ENCODE measurements around the gene SLC6A12.

SLC6A12 gene

DNA sequence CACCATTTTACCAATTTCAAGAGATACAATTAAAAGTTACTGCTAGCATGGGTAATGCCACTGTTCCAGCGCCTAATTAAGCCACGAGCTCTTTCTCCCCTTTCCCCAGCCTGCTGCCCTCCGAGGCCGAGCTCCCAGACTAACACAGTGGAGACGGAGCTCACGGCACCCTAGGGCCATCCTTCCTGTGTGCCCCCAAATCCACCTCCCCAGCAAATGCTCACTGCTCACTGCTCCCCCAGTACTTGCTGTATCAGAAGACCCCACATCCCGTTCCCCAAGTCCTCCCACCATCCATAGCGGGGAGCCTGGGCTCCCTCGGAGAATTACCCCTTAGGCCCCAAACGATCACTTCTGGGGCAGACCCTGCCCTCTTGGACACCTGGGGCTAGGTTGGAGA lies 42.7 kb downstream of the SLC6A12 start:
- Histone ChIP-seq H3K23ac (ENCODE audit: low read depth, low read length, poor library complexity) (peak overlapping the region; percentile 49), H3K14ac (ENCODE audit: low read length) (no peak overlapping the region), H3K4ac (ENCODE audit: low read length) (no peak overlapping the region), H3K9ac (ENCODE audit: low read depth, low read length, poor library complexity) (peak overlapping the region; percentile 65), H3K4me1 (ENCODE audit: control insufficient read depth in 2 of 2, insufficient read depth in 1 of 2, low read depth in 1 of 2, low read length in 2 of 2) (peaks cover 5 to 33% of the 10 kb centered on the region in 2 donors), H3K9me3 (replicated peaks in 1 of 2; ENCODE audit: control insufficient read depth in 2 of 2, insufficient read depth in 1 of 2, low read depth in 1 of 2, low read length in 2 of 2) (no peaks in the 10 kb centered on the region), H3K79me1 (ENCODE audit: low read depth, low read length) (no peaks in the 10 kb centered on the region), H2BK12ac (ENCODE audit: low read length) (no peak overlapping the region), H3K4me2 (ENCODE audit: insufficient read depth, low read length, poor library complexity, severe bottlenecking) (no peak overlapping the region), H2AK5ac (ENCODE audit: low read depth, low read length) (peak overlapping the region; percentile 73), H4K91ac (ENCODE audit: low read depth, low read length, poor library complexity) (no peak overlapping the region), H3K18ac (ENCODE audit: low read length) (no peak overlapping the region), H2BK5ac (ENCODE audit: low read length) (peak overlapping the region; percentile 29), H2AFZ (ENCODE audit: low read length) (no peak overlapping the region), H3K36me3 (replicated peaks in 1 of 2; ENCODE audit: control insufficient read depth in 2 of 2, insufficient read depth in 2 of 2, low read length in 2 of 2) (no peaks in the 10 kb centered on the region), H2BK15ac (ENCODE audit: low read length) (peak overlapping the region; percentile 56), H3K4me3 (ENCODE audit: low read length in 2 of 2) (no peak overlapping the region), H4K8ac (ENCODE audit: low read depth, low read length) (no peak overlapping the region), H3K27ac (replicated peaks; ENCODE audit: low read length) (no peak overlapping the region), H3K27me3 (ENCODE audit: control insufficient read depth in 3 of 3, insufficient read depth in 3 of 3, low read depth in 1 of 3, low read length in 3 of 3) (peaks cover 0 to 49% (median 0%) of the 10 kb centered on the region in 3 experiments), H2BK120ac (ENCODE audit: low read depth, low read length) (no peak overlapping the region)
- no peak for DNase-seq (ENCODE audit: low spot score)
- no CpG with 5 or more reads among the region's 10 CpGs for WGBS, 2 donors (ENCODE audit: extremely low coverage in 2 of 2, insufficient read length in 2 of 2, insufficient replicate concordance in 1 of 2)

DNA sequence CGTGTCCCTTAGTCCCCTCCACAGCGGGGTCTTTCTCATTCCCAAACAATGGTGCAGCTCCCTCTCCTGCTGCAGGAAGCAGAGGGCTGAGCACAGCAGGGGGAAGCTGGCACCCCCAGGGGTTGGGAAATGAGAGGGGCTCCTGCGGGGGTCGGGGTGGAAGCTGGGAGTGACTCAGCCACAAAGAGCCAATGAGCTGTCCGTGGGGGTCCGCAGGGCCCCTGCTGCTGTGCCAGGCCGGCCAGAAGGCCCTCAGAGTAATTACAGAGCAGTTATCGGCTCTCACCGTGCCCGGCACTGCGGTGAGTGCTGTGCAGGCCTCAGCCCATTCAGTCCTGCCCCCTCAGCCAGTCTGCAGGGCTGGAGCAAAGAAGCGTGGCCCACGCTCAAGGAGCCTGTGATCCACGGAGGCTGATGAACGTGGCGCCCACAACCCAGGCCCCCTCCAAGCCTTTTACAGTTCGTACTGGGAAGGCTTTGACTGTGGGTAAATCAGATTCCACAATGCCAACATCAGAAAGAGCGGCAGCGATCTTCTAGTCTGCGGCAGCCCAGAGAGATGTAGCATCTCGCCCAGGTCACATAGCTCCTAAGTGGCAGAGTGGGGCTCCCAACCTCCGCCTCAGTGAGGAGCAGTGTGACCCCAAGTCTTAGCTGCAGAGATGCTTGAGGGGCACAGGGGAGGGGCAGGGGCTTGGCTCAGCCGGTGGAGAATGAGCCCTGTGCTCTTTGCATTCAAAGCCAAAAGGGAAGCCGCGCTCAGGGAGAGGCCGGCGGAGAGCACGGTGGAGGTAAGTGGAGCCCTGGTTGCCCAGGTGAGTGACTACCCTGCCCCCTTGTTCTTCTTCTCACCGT lies 43.4 kb downstream of the SLC6A12 start:
- Histone ChIP-seq H3K23ac (ENCODE audit: low read depth, low read length, poor library complexity) (peak overlapping the region; percentile 49), H3K9ac (ENCODE audit: low read depth, low read length, poor library complexity) (peak overlapping the region; percentile 61), H3K18ac (ENCODE audit: low read length) (peak overlapping the region; percentile 90), H2BK120ac (ENCODE audit: low read depth, low read length) (no peak overlapping the region), H3K27me3 (ENCODE audit: control insufficient read depth in 3 of 3, insufficient read depth in 3 of 3, low read depth in 1 of 3, low read length in 3 of 3) (peaks cover 0 to 47% (median 0%) of the 10 kb centered on the region in 3 experiments), H2AK5ac (ENCODE audit: low read depth, low read length) (peak overlapping the region; percentile 79), H4K91ac (ENCODE audit: low read depth, low read length, poor library complexity) (no peak overlapping the region), H4K8ac (ENCODE audit: low read depth, low read length) (peak overlapping the region; percentile 66), H3K9me3 (replicated peaks in 1 of 2; ENCODE audit: control insufficient read depth in 2 of 2, insufficient read depth in 1 of 2, low read depth in 1 of 2, low read length in 2 of 2) (no peaks in the 10 kb centered on the region), H2AFZ (ENCODE audit: low read length) (peak overlapping the region; percentile 17), H3K36me3 (replicated peaks in 1 of 2; ENCODE audit: control insufficient read depth in 2 of 2, insufficient read depth in 2 of 2, low read length in 2 of 2) (no peaks in the 10 kb centered on the region), H3K4me2 (ENCODE audit: insufficient read depth, low read length, poor library complexity, severe bottlenecking) (no peak overlapping the region), H3K4ac (ENCODE audit: low read length) (no peak overlapping the region), H2BK15ac (ENCODE audit: low read length) (peak overlapping the region; percentile 92), H3K27ac (replicated peaks; ENCODE audit: low read length) (no peak overlapping the region), H3K4me3 (ENCODE audit: low read length in 2 of 2) (no peak overlapping the region), H3K14ac (ENCODE audit: low read length) (no peak overlapping the region), H3K4me1 (ENCODE audit: control insufficient read depth in 2 of 2, insufficient read depth in 1 of 2, low read depth in 1 of 2, low read length in 2 of 2) (peaks cover 5 to 33% of the 10 kb centered on the region in 2 donors), H2BK12ac (ENCODE audit: low read length) (peak overlapping the region; percentile 42), H2BK5ac (ENCODE audit: low read length) (peak overlapping the region; percentile 29), H3K79me1 (ENCODE audit: low read depth, low read length) (no peaks in the 10 kb centered on the region)
- no CpG with 5 or more reads among the region's 29 CpGs for WGBS, 2 donors (ENCODE audit: extremely low coverage in 2 of 2, insufficient read length in 2 of 2, insufficient replicate concordance in 1 of 2)
- no peak for DNase-seq (ENCODE audit: low spot score)

DNA sequence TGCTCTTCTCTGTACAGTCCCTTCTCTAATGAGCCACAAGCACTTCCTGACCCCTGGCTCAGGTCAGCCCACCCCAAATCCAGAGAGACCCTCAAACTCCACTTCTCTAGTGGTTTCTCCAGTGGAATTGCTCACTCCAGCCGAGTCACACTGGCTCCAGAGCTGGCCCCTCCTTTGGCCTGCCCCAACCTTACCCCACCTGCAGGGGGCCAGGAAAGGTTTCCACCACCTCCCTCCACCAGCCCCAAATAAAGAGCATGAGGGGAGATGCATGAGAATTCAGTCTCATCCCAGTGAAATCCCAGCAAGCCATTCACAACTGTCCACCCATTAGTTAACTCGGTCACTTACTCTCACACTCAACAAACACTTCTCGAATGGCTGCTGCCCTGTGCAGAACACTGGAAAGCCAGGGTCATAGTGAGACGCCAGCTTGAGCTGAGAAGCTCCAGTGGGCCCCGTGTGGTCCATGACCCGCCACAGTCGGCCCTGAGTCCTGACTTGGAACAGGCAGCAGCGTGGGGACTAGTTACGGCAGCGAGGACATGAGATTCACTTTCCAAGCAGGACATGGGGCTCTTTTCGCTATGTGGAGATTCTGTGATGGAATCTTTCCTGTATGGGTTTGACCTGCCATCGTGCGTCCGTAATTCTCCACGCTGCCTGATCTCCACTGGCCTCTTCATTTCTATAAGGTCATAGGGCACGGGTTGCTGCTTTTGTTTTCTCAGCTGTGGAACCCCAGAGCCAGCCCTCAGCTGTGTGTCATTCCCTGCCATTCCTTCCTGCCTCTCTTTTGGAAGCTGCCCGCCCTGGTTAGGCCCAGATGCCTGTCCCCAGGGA lies 44.2 kb downstream of the SLC6A12 start:
- H2BK15ac ChIP-seq (ENCODE audit: low read length) = peak overlapping the region; percentile 92
- H3K4me1 ChIP-seq (ENCODE audit: control insufficient read depth in 2 of 2, insufficient read depth in 1 of 2, low read depth in 1 of 2, low read length in 2 of 2) = peaks cover 5 to 32% of the 10 kb centered on the region in 2 donors
- no peak overlapping the region for H4K91ac ChIP-seq (ENCODE audit: low read depth, low read length, poor library complexity)
- no peak overlapping the region for H2BK5ac ChIP-seq (ENCODE audit: low read length)
- no peak overlapping the region for H3K27ac ChIP-seq (replicated peaks; ENCODE audit: low read length)
- H3K79me1 ChIP-seq (ENCODE audit: low read depth, low read length) = no peaks in the 10 kb centered on the region
- no peak overlapping the region for H3K4me2 ChIP-seq (ENCODE audit: insufficient read depth, low read length, poor library complexity, severe bottlenecking)
- WGBS, 2 donors (ENCODE audit: extremely low coverage in 2 of 2, insufficient read length in 2 of 2, insufficient replicate concordance in 1 of 2) = no CpG with 5 or more reads among the region's 17 CpGs
- DNase-seq (ENCODE audit: low spot score) = no peak
- no peak overlapping the region for H4K8ac ChIP-seq (ENCODE audit: low read depth, low read length)
- H2AFZ ChIP-seq (ENCODE audit: low read length) = peak overlapping the region; percentile 17
- H3K4ac ChIP-seq (ENCODE audit: low read length) = no peak overlapping the region
- peak overlapping the region; percentile 68 for H2BK12ac ChIP-seq (ENCODE audit: low read length)
- H2BK120ac ChIP-seq (ENCODE audit: low read depth, low read length) = no peak overlapping the region
- H2AK5ac ChIP-seq (ENCODE audit: low read depth, low read length) = peak overlapping the region; percentile 10
- H3K14ac ChIP-seq (ENCODE audit: low read length) = no peak overlapping the region
- H3K23ac ChIP-seq (ENCODE audit: low read depth, low read length, poor library complexity) = peak overlapping the region; percentile 14
- H3K4me3 ChIP-seq (ENCODE audit: low read length in 2 of 2) = no peak overlapping the region
- peaks cover 0 to 46% (median 0%) of the 10 kb centered on the region in 3 experiments for H3K27me3 ChIP-seq (ENCODE audit: control insufficient read depth in 3 of 3, insufficient read depth in 3 of 3, low read depth in 1 of 3, low read length in 3 of 3)
- no peaks in the 10 kb centered on the region for H3K36me3 ChIP-seq (replicated peaks in 1 of 2; ENCODE audit: control insufficient read depth in 2 of 2, insufficient read depth in 2 of 2, low read length in 2 of 2)
- peak overlapping the region; percentile 90 for H3K18ac ChIP-seq (ENCODE audit: low read length)
- H3K9me3 ChIP-seq (replicated peaks in 1 of 2; ENCODE audit: control insufficient read depth in 2 of 2, insufficient read depth in 1 of 2, low read depth in 1 of 2, low read length in 2 of 2) = no peaks in the 10 kb centered on the region
- H3K9ac ChIP-seq (ENCODE audit: low read depth, low read length, poor library complexity) = peak overlapping the region; percentile 61

Measured in neuronal stem cell (in vitro differentiated cells).